Measurements from ENCODE around the gene LAP3.

LAP3 gene

DNA sequence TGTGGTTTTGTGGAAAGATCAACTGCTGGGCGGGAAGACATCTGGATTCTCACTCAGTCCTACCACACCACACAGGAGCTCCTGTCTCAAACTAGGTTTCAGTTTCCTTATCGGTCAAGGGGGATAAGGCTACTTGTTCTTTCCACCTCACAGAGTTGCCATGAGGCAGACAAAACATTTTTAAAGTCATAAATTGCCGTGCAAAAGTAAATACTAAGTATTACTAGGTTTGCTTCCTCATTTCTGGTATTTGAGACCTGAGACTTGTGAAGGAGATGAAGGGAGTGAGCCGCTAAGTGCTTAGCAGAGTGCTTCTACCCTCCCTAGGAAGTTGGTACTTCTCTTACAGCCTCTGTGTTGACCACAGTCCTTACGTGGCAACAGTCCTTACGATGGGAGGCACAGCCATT lies 1.5 kb downstream of the LAP3 start:
- H4K20me1 ChIP-seq (ENCODE audit: low read depth, low read length) = no peaks in the 10 kb centered on the region
- no peaks in the 10 kb centered on the region for H3K9me3 ChIP-seq (ENCODE audit: insufficient read depth, low read length)
- peak overlapping the region; percentile 74 for H3K27ac ChIP-seq (ENCODE audit: low read depth, low read length)
- H2AFZ ChIP-seq (ENCODE audit: low read depth, low read length, severe bottlenecking) = no peak overlapping the region
- peak overlapping the region; percentile 90 for H3K4me2 ChIP-seq (ENCODE audit: low read depth, low read length, poor library complexity, severe bottlenecking)
- TF ChIP-seq EZH2phosphoT487 (conservative IDR thresholded peaks at IDR 0.05; ENCODE audit: low read length) = no peak
- TF ChIP-seq, protein P1, sequence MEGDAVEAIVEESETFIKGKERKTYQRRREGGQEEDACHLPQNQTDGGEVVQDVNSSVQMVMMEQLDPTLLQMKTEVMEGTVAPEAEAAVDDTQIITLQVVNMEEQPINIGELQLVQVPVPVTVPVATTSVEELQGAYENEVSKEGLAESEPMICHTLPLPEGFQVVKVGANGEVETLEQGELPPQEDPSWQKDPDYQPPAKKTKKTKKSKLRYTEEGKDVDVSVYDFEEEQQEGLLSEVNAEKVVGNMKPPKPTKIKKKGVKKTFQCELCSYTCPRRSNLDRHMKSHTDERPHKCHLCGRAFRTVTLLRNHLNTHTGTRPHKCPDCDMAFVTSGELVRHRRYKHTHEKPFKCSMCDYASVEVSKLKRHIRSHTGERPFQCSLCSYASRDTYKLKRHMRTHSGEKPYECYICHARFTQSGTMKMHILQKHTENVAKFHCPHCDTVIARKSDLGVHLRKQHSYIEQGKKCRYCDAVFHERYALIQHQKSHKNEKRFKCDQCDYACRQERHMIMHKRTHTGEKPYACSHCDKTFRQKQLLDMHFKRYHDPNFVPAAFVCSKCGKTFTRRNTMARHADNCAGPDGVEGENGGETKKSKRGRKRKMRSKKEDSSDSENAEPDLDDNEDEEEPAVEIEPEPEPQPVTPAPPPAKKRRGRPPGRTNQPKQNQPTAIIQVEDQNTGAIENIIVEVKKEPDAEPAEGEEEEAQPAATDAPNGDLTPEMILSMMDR (IDR thresholded peaks at IDR 0.05; ENCODE audit: insufficient read depth, low read length, poor library complexity, severe bottlenecking) = no peak
- no peaks in the 10 kb centered on the region for H3F3A ChIP-seq (ENCODE audit: insufficient read depth)
- no peaks in the 10 kb centered on the region for H3K27me3 ChIP-seq (ENCODE audit: low read length)
- H3K9me2 ChIP-seq (replicated peaks; ENCODE audit: insufficient read depth, low read length) = no peaks in the 10 kb centered on the region
- peak overlapping the region; percentile 77 for H3K4me3 ChIP-seq (ENCODE audit: insufficient read depth, low read length, poor library complexity, severe bottlenecking)
- H3K36me3 ChIP-seq (ENCODE audit: low read length) = peaks cover 15% of the 10 kb centered on the region; the same call in 1 of the 2 replicates
- H3K79me2 ChIP-seq (ENCODE audit: insufficient read depth, low read length) = peaks cover 27% of the 10 kb centered on the region
- H3K9ac ChIP-seq (ENCODE audit: low read length) = peak overlapping the region; percentile 96

DNA sequence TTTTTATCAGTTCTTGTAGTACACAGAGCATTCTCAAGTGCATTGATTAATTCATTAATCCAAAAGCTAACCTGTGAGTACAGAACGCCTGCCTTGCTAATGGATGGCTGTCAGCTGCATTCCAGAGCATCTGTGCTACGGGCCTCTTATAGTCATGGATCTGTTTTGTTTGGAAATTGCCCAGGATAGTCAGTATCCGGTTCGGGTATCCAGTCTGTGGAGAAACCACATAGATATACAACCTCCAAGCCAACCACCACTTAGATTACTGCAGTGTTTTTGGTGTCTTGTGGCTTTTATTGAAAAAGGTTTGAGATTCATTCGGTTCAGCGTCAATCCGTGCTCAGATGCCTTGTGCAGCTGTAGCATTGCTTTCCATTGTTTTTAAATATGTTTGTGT lies 4.0 kb downstream of the LAP3 start:
- Histone ChIP-seq H3K9me2 (replicated peaks; ENCODE audit: insufficient read depth, low read length) (no peaks in the 10 kb centered on the region), H3K27ac (ENCODE audit: low read depth, low read length) (no peak overlapping the region), H3K4me3 (ENCODE audit: insufficient read depth, low read length, poor library complexity, severe bottlenecking) (no peak overlapping the region), H3K9ac (ENCODE audit: low read length) (no peak overlapping the region), H3K79me2 (ENCODE audit: insufficient read depth, low read length) (peaks cover 27% of the 10 kb centered on the region), H3K9me3 (ENCODE audit: insufficient read depth, low read length) (no peaks in the 10 kb centered on the region), H4K20me1 (ENCODE audit: low read depth, low read length) (no peaks in the 10 kb centered on the region), H3K27me3 (ENCODE audit: low read length) (no peaks in the 10 kb centered on the region), H3F3A (ENCODE audit: insufficient read depth) (no peaks in the 10 kb centered on the region), H2AFZ (ENCODE audit: low read depth, low read length, severe bottlenecking) (no peak overlapping the region), H3K4me2 (ENCODE audit: low read depth, low read length, poor library complexity, severe bottlenecking) (no peak overlapping the region), H3K36me3 (ENCODE audit: low read length) (peaks cover 20% of the 10 kb centered on the region)
- TF ChIP-seq, protein P1 (IDR thresholded peaks at IDR 0.05; ENCODE audit: insufficient read depth, low read length, poor library complexity, severe bottlenecking) = no peak
- no peak for TF ChIP-seq EZH2phosphoT487 (conservative IDR thresholded peaks at IDR 0.05; ENCODE audit: low read length)

DNA sequence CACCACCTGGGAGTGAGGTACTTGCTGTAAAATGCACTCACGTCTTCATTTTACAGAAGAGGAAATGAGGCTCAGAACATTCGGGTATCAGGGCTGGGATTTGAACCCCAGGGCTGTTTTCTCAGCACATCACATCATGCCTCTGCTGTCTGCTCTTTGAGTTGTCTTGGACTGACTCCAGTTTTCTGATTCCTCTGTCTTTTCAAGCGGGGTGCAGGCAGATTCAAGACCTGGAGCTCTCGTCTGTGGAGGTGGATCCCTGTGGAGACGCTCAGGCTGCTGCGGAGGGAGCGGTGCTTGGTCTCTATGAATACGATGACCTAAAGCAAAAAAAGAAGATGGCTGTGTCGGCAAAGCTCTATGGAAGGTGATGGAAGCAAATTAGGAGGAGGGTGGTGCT lies 6.3 kb downstream of the LAP3 start:
- Histone ChIP-seq H2AFZ (ENCODE audit: low read depth, low read length, severe bottlenecking) (no peak overlapping the region), H3K9ac (ENCODE audit: low read length) (no peak overlapping the region), H3F3A (ENCODE audit: insufficient read depth) (no peaks in the 10 kb centered on the region), H4K20me1 (ENCODE audit: low read depth, low read length) (no peaks in the 10 kb centered on the region), H3K27ac (ENCODE audit: low read depth, low read length) (no peak overlapping the region), H3K4me2 (ENCODE audit: low read depth, low read length, poor library complexity, severe bottlenecking) (no peak overlapping the region), H3K9me2 (replicated peaks; ENCODE audit: insufficient read depth, low read length) (no peaks in the 10 kb centered on the region), H3K36me3 (ENCODE audit: low read length) (peaks cover 25% of the 10 kb centered on the region), H3K27me3 (ENCODE audit: low read length) (no peaks in the 10 kb centered on the region), H3K4me3 (ENCODE audit: insufficient read depth, low read length, poor library complexity, severe bottlenecking) (no peak overlapping the region), H3K79me2 (ENCODE audit: insufficient read depth, low read length) (peaks cover 17% of the 10 kb centered on the region), H3K9me3 (ENCODE audit: insufficient read depth, low read length) (no peaks in the 10 kb centered on the region)
- TF ChIP-seq, protein P1 (IDR thresholded peaks at IDR 0.05; ENCODE audit: insufficient read depth, low read length, poor library complexity, severe bottlenecking) = no peak
- no peak for TF ChIP-seq EZH2phosphoT487 (conservative IDR thresholded peaks at IDR 0.05; ENCODE audit: low read length)
